ENCODE data around the gene MARK1. TPM values are rescaled to one million over a fixed set of nuclear protein-coding genes. Genes with fewer than 3 reads are reported as not detected.

The MARK1 gene
- total and polyA plus RNA-seq, 2 experiments from 2014 or later: 11.1 to 13.6 TPM

GRCh38 chr1:220521778-220522177 lies 6.2 kb upstream of the MARK1 start:
- Histone ChIP-seq H3K4me3 (no peak overlapping the region), H3K27ac (ENCODE audit: low read depth) (no peak overlapping the region), H3K4me2 (no peak overlapping the region), H3K79me2 (replicated peaks; ENCODE audit: insufficient read depth) (no peaks in the 10 kb centered on the region), H3K9me2 (ENCODE audit: insufficient read depth) (no peaks in the 10 kb centered on the region), H3K4me1 (ENCODE audit: insufficient read depth) (0 out of 2 replicates have a peak, but pooled peaks cover 4% of the 10 kb centered on the region), H3F3A (replicated peaks; ENCODE audit: low read depth) (no peaks in the 10 kb centered on the region), H3K27me3 (ENCODE audit: insufficient read depth) (peaks cover 3% of the 10 kb centered on the region; the same call in 1 of the 2 replicates), H4K20me1 (replicated peaks; ENCODE audit: insufficient read depth) (no peaks in the 10 kb centered on the region), H3K36me3 (ENCODE audit: insufficient read depth) (no peaks in the 10 kb centered on the region), H2AFZ (no peak overlapping the region)
- peaks cover 10% of the 10 kb centered on the region; the same call in 2 of the 3 replicates for H3K4me1 Mint-ChIP-seq
- DNase-seq (ENCODE audit: low spot score) (no peak), ATAC-seq (no peak)
- H3K9me3 Mint-ChIP-seq: no peaks in the 10 kb centered on the region
- H3K27me3 Mint-ChIP-seq (ENCODE audit: insufficient read depth, low read depth, poor library complexity): no peaks in the 10 kb centered on the region
- no peak overlapping the region for H3K27ac Mint-ChIP-seq
- TF ChIP-seq EZH2phosphoT487 (IDR thresholded peaks at IDR 0.05; ENCODE audit: unreplicated experiment) (no peak), EZH2 (IDR thresholded peaks at IDR 0.05; ENCODE audit: low read depth, unreplicated experiment) (no peak), ETS1 (IDR thresholded peaks at IDR 0.05) (no peak), ZNF114 (CRISPR knock-in tag; IDR thresholded peaks at IDR 0.05) (no peak), JUNB (IDR thresholded peaks at IDR 0.05; ENCODE audit: unreplicated experiment) (no peak), ZNF462 (CRISPR knock-in tag; IDR thresholded peaks at IDR 0.05) (no peak), POLR2AphosphoS5 (IDR thresholded peaks at IDR 0.05; ENCODE audit: low read depth) (no peak), REST (IDR thresholded peaks at IDR 0.05; ENCODE audit: unreplicated experiment) (no peak), NANOG (IDR thresholded peaks at IDR 0.05; ENCODE audit: borderline replicate concordance) (no peak), CTCF (conservative IDR thresholded peaks at IDR 0.05; ENCODE audit: low read depth in 2 of 2) (no peak), CREB1 (CRISPR knock-in tag; IDR thresholded peaks at IDR 0.05; ENCODE audit: low read depth) (no peak)
- no peaks in the 10 kb centered on the region for H3K36me3 Mint-ChIP-seq (ENCODE audit: low read depth)
- no peak overlapping the region for H3K4me3 Mint-ChIP-seq
